ENCODE results near the gene NRP1. TPM values are rescaled to one million over a fixed set of nuclear protein-coding genes. Genes with fewer than 3 reads are reported as not detected.

The NRP1 gene
- total and polyA plus RNA-seq, 2 of the 8 experiments (the other 6 are each of a cell fraction or from before 2014, with no cell fraction given) = 1.2 to 2.1 TPM

DNA sequence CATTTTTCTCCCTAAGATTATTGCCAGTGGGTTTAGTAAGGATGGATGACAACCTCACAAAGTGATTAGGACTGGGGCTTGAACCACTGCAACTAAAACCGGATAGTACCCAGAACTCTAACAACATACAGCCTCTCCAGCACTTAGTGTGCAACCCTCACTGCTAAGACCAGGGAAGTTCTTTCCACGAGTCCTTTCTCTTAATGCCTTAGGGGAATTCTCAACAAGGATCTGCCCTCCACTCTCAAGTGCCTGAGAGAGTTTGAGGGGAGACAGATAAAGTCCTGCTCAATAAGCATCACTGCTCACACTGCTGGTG lies 104.6 kb downstream of the NRP1 start:
- no peaks in the 10 kb centered on the region for H3K79me2 ChIP-seq (ENCODE audit: control insufficient read depth in 1 of 2, insufficient read depth in 2 of 2, low read length in 2 of 2)

More for the DNA sequence above, 104.6 kb downstream of the NRP1 start:
- Histone ChIP-seq H3K9ac (replicated peaks in 1 of 4; ENCODE audit: extremely low read depth in 1 of 4, low read depth in 3 of 4, low read length in 3 of 4) (no peak overlapping the region), H3K79me1 (ENCODE audit: low read depth, low read length) (no peaks in the 10 kb centered on the region), H4K5ac (ENCODE audit: insufficient read length, low read depth, low read length) (no peak overlapping the region), H2BK15ac (ENCODE audit: low read length) (no peak overlapping the region), H3K9me3 (ENCODE audit: insufficient read depth in 2 of 2, low read depth in 1 of 2, low read length in 1 of 2) (no peaks in the 10 kb centered on the region), H2AFZ (ENCODE audit: low read length) (no peak overlapping the region), H2BK5ac (ENCODE audit: low read depth, low read length) (no peak overlapping the region), H3K36me3 (ENCODE audit: control insufficient read depth in 2 of 4, insufficient read depth in 4 of 4, low read length in 3 of 4) (no peaks in the 10 kb centered on the region), H4K8ac (ENCODE audit: extremely low read depth, insufficient read depth, low read length) (no peak overlapping the region), H4K20me1 (replicated peaks in 1 of 2; ENCODE audit: control insufficient read depth in 1 of 2, insufficient read depth in 2 of 2, low read length in 2 of 2) (no peaks in the 10 kb centered on the region), H2AK5ac (ENCODE audit: low read depth, low read length) (no peak overlapping the region), H3K14ac (ENCODE audit: insufficient read length) (no peak overlapping the region), H2BK12ac (ENCODE audit: low read depth, low read length) (no peak overlapping the region), H3K4me2 (ENCODE audit: insufficient read depth in 1 of 2, low read depth in 2 of 2, low read length in 2 of 2) (no peak overlapping the region), H2BK120ac (replicated peaks; ENCODE audit: low read depth, low read length) (no peak overlapping the region), H3K27me3 (replicated peaks in 1 of 4; ENCODE audit: control insufficient read depth in 3 of 4, extremely low read depth in 1 of 4, insufficient read depth in 3 of 4, low read length in 3 of 4) (no peaks in the 10 kb centered on the region), H3K4me3 (ENCODE audit: extremely low read depth in 1 of 4, insufficient read depth in 2 of 4, low read depth in 3 of 4, low read length in 4 of 4) (no peak overlapping the region), H4K91ac (replicated peaks; ENCODE audit: insufficient read length, low read length) (no peak overlapping the region), H3K56ac (replicated peaks; ENCODE audit: insufficient read length, low read depth, low read length) (no peak overlapping the region), H3K4ac (replicated peaks; ENCODE audit: insufficient read length, low read depth, low read length) (no peak overlapping the region), H3K23me2 (ENCODE audit: low read depth, low read length) (no peaks in the 10 kb centered on the region), H3K4me1 (replicated peaks in 1 of 4; ENCODE audit: control insufficient read depth in 3 of 4, insufficient read depth in 4 of 4, low read length in 3 of 4) (no peaks in the 10 kb centered on the region), H3K23ac (ENCODE audit: insufficient read length) (no peak overlapping the region), H2BK20ac (ENCODE audit: low read length) (no peak overlapping the region), H3K18ac (ENCODE audit: extremely low read depth, low read length) (no peak overlapping the region), H3K27ac (ENCODE audit: low read depth, low read length) (no peak overlapping the region)
- TF ChIP-seq KDM4A (IDR thresholded peaks at IDR 0.05; ENCODE audit: low read depth, low read length, severe bottlenecking) (no peak), POLR2AphosphoS5 (IDR thresholded peaks at IDR 0.05; ENCODE audit: low read depth, low read length) (no peak), BACH1 (IDR thresholded peaks at IDR 0.05; ENCODE audit: low read length) (no peak), CHD1 (IDR thresholded peaks at IDR 0.05; ENCODE audit: low read depth, low read length) (no peak), GTF2F1 (IDR thresholded peaks at IDR 0.05; ENCODE audit: borderline replicate concordance, low read depth, low read length) (no peak), TBP (IDR thresholded peaks at IDR 0.05; ENCODE audit: low read depth, low read length) (no peak), SRF (IDR thresholded peaks at IDR 0.05; ENCODE audit: low read depth, low read length) (no peak), SAP30 (IDR thresholded peaks at IDR 0.05; ENCODE audit: insufficient read depth, insufficient replicate concordance, low read length) (no peak), CTBP2 (IDR thresholded peaks at IDR 0.05; ENCODE audit: borderline replicate concordance, insufficient read depth, insufficient read length, low read length) (no peak), SIRT6 (IDR thresholded peaks at IDR 0.05; ENCODE audit: low read length) (no peak), SIX5 (IDR thresholded peaks at IDR 0.05; ENCODE audit: low read depth, low read length) (no peak), RFX5 (IDR thresholded peaks at IDR 0.05; ENCODE audit: borderline replicate concordance, low read depth, low read length) (no peak), TAF1 (IDR thresholded peaks at IDR 0.05; ENCODE audit: low read depth, low read length) (no peak), SUZ12 (IDR thresholded peaks at IDR 0.05; ENCODE audit: low read length) (no peak), CHD2 (IDR thresholded peaks at IDR 0.05; ENCODE audit: low read length) (no peak)
- TF ChIP-seq, protein P1, sequence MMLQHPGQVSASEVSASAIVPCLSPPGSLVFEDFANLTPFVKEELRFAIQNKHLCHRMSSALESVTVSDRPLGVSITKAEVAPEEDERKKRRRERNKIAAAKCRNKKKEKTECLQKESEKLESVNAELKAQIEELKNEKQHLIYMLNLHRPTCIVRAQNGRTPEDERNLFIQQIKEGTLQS (IDR thresholded peaks at IDR 0.05; ENCODE audit: insufficient read depth, low read depth, low read length) = no peak
- ChIA-PET POLR2A (ENCODE audit: partially characterized antibody) (no interaction called here), CTCF (ENCODE audit: partially characterized antibody) (no interaction called here)
- FAIRE-seq (no peak), DNase-seq (ENCODE audit: low read depth in 1 of 2, low spot score in 2 of 2) (no peak)
- whole genome bisulfite sequencing, 2 experiments (ENCODE audit: extremely low coverage in 1 of 2, insufficient coverage in 1 of 2, insufficient read length in 1 of 2, insufficient replicate concordance in 2 of 2, low coverage in 1 of 2, low lambda C conversion rate in 2 of 2, missing lambda C conversion rate in 1 of 2) = 70% methylated on average over 2 of the region's 2 CpGs; no CpG with 5 or more reads in 1 of the 2 experiments
